Measurements from ENCODE around the gene UNC79. TPM values are rescaled to one million over a fixed set of nuclear protein-coding genes. Genes with fewer than 3 reads are reported as not detected.
"Not testable (repeated sequence)": the region's sequence is repeated elsewhere in the genome, so short reads cannot be mapped to it uniquely, and the experiment has no call there.

The UNC79 gene
- total and polyA plus RNA-seq, 10 of the 15 experiments (the other 5 are each of a cell fraction or from before 2014, with no cell fraction given) = 0.04 to 0.29 (median 0.14) TPM

DNA sequence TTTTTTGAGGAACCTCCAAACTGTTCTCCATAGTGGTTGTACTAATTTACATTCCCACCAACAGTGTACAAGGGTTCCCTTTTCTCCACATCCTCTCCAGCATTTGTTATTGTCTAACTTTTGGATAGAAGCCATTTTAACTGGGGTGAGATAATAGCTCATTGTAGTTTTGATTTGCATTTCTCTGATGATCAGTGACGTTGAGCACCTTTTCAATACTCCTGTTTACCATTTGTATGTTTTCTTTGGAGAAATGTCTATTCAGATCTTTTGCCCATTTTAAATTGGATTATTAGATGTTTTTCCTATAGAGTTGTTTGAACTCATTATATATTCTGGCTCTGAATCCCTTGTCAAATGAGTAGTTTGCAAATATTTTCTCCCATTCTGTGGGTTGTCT, 46.5 kb upstream of the UNC79 start:
- H3K4me3 ChIP-seq; H3K79me2 ChIP-seq (ENCODE audit: control insufficient read depth, insufficient read depth, low read length); intact Hi-C loops (cut with micrococcal nuclease; ENCODE audit: unreplicated experiment); H3K36me3 ChIP-seq (ENCODE audit: control insufficient read depth in 2 of 2, insufficient read depth in 2 of 2, low read length in 1 of 2); POLR2A ChIA-PET; RAD21 ChIA-PET (ENCODE audit: unreplicated experiment); ATAC-seq; H3K27ac ChIP-seq (ENCODE audit: control insufficient read depth, insufficient read depth); H4K20me1 ChIP-seq (ENCODE audit: control insufficient read depth, insufficient read depth); H3K27me3 ChIP-seq (replicated peaks in 1 of 2; ENCODE audit: control insufficient read depth in 2 of 2, insufficient read depth in 2 of 2, low read length in 1 of 2); in situ Hi-C loops (cut with MboI); BruUV-seq (replicated peaks); H3K9me3 ChIP-seq (replicated peaks; ENCODE audit: control insufficient read depth, insufficient read depth, low read length); FAIRE-seq; H2AFZ ChIP-seq (ENCODE audit: control insufficient read depth, low read depth, low read length); DNase-seq (ENCODE audit: low read depth, low spot score); H3K4me2 ChIP-seq (ENCODE audit: control insufficient read depth, insufficient read depth); H3K9ac ChIP-seq (ENCODE audit: control insufficient read depth, insufficient read depth, low read length); H3K4me1 ChIP-seq (ENCODE audit: control insufficient read depth, insufficient read depth, low read length): not testable (repeated sequence)
- SMC1A ChIA-PET (ENCODE audit: uncharacterized antibody, unreplicated experiment) = interaction anchor here (1.1 to 1.9 kb wide), 2 partner anchors 8 to 10 kb away, joined by 3 to 10 read pairs; no protein-coding TSS in a partner anchor
- CTCF ChIA-PET = interaction anchor here (1.1 kb wide), 1 partner anchor 9 kb away, joined by 3 read pairs; no protein-coding TSS in a partner anchor
- WGBS (ENCODE audit: insufficient coverage, insufficient replicate concordance, low lambda C conversion rate, missing lambda C conversion rate) = 86% methylated on average over 1 of the region's 1 CpG

DNA sequence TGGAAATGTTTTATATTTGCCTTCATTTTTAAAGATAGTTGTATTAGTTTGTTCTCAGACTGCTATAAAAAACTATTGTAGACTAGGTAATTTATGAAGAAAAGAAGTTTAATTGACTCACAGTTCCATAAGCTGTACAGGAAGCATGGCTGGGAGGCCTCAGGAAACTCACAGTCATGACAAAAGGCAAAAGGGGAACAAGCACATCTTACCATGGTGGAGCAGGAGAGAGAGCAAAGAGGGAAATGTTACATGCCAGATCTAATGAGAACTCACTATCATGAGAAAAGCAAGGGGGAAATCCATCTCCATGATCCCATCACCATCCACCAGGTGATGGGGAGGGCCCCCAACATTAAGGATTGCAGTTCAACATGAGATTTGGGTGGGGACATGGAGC, 35.5 kb upstream of the UNC79 start:
- FAIRE-seq (no peak), ATAC-seq (peak; percentile 25; the same call in 1 of the 3 replicates), DNase-seq (ENCODE audit: low read depth, low spot score) (no peak)
- Histone ChIP-seq H3K27me3 (replicated peaks in 1 of 2; ENCODE audit: control insufficient read depth in 2 of 2, insufficient read depth in 2 of 2, low read length in 1 of 2) (no peaks in the 10 kb centered on the region), H3K36me3 (ENCODE audit: control insufficient read depth in 2 of 2, insufficient read depth in 2 of 2, low read length in 1 of 2) (no peaks in the 10 kb centered on the region), H3K79me2 (ENCODE audit: control insufficient read depth, insufficient read depth, low read length) (no peaks in the 10 kb centered on the region), H3K4me3 (no peak overlapping the region), H3K4me2 (ENCODE audit: control insufficient read depth, insufficient read depth) (no peak overlapping the region), H4K20me1 (ENCODE audit: control insufficient read depth, insufficient read depth) (no peaks in the 10 kb centered on the region), H3K9ac (ENCODE audit: control insufficient read depth, insufficient read depth, low read length) (no peak overlapping the region), H3K27ac (ENCODE audit: control insufficient read depth, insufficient read depth) (no peak overlapping the region; the same call in 1 of the 2 replicates), H3K9me3 (replicated peaks; ENCODE audit: control insufficient read depth, insufficient read depth, low read length) (peaks cover 4% of the 10 kb centered on the region), H3K4me1 (ENCODE audit: control insufficient read depth, insufficient read depth, low read length) (no peaks in the 10 kb centered on the region), H2AFZ (ENCODE audit: control insufficient read depth, low read depth, low read length) (no peak overlapping the region)
- ChIA-PET POLR2A (no interaction called here), CTCF (no interaction called here), SMC1A (ENCODE audit: uncharacterized antibody, unreplicated experiment) (no interaction called here), RAD21 (ENCODE audit: unreplicated experiment) (no interaction called here)
- BruUV-seq (replicated peaks) = no TSS peak
- intact Hi-C loops (cut with micrococcal nuclease; ENCODE audit: unreplicated experiment) = no loop called here
- TF ChIP-seq TAF1 (IDR thresholded peaks at IDR 0.05; ENCODE audit: borderline replicate concordance, low read depth, low read length) (no peak), RAD21 (IDR thresholded peaks at IDR 0.05; ENCODE audit: insufficient read depth, low read depth, low read length) (no peak), FOXK2 (IDR thresholded peaks at IDR 0.05) (no peak), ZNF384 (IDR thresholded peaks at IDR 0.05; ENCODE audit: borderline replicate concordance, low read depth, low read length) (no peak), CREM (IDR thresholded peaks at IDR 0.05; ENCODE audit: low read depth) (no peak), NFYA (IDR thresholded peaks at IDR 0.05; ENCODE audit: borderline replicate concordance, low read depth, low read length) (no peak), PML (IDR thresholded peaks at IDR 0.05; ENCODE audit: low read length) (no peak), HCFC1 (IDR thresholded peaks at IDR 0.05; ENCODE audit: low read length) (no peak), ASH2L (IDR thresholded peaks at IDR 0.05; ENCODE audit: borderline replicate concordance, low read depth) (no peak), ZZZ3 (IDR thresholded peaks at IDR 0.05; ENCODE audit: control insufficient read depth, insufficient read length, low read depth) (no peak)
- TF ChIP-seq, protein P1, sequence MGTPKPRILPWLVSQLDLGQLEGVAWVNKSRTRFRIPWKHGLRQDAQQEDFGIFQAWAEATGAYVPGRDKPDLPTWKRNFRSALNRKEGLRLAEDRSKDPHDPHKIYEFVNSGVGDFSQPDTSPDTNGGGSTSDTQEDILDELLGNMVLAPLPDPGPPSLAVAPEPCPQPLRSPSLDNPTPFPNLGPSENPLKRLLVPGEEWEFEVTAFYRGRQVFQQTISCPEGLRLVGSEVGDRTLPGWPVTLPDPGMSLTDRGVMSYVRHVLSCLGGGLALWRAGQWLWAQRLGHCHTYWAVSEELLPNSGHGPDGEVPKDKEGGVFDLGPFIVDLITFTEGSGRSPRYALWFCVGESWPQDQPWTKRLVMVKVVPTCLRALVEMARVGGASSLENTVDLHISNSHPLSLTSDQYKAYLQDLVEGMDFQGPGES (IDR thresholded peaks at IDR 0.05) = no peak
- TF ChIP-seq, protein P2, sequence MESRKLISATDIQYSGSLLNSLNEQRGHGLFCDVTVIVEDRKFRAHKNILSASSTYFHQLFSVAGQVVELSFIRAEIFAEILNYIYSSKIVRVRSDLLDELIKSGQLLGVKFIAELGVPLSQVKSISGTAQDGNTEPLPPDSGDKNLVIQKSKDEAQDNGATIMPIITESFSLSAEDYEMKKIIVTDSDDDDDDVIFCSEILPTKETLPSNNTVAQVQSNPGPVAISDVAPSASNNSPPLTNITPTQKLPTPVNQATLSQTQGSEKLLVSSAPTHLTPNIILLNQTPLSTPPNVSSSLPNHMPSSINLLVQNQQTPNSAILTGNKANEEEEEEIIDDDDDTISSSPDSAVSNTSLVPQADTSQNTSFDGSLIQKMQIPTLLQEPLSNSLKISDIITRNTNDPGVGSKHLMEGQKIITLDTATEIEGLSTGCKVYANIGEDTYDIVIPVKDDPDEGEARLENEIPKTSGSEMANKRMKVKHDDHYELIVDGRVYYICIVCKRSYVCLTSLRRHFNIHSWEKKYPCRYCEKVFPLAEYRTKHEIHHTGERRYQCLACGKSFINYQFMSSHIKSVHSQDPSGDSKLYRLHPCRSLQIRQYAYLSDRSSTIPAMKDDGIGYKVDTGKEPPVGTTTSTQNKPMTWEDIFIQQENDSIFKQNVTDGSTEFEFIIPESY (IDR thresholded peaks at IDR 0.05) = no peak
- TF ChIP-seq, protein P3, sequence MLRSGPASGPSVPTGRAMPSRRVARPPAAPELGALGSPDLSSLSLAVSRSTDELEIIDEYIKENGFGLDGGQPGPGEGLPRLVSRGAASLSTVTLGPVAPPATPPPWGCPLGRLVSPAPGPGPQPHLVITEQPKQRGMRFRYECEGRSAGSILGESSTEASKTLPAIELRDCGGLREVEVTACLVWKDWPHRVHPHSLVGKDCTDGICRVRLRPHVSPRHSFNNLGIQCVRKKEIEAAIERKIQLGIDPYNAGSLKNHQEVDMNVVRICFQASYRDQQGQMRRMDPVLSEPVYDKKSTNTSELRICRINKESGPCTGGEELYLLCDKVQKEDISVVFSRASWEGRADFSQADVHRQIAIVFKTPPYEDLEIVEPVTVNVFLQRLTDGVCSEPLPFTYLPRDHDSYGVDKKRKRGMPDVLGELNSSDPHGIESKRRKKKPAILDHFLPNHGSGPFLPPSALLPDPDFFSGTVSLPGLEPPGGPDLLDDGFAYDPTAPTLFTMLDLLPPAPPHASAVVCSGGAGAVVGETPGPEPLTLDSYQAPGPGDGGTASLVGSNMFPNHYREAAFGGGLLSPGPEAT (IDR thresholded peaks at IDR 0.05; ENCODE audit: low read depth) = no peak
- in situ Hi-C loops (cut with MboI) = no loop called here
